Hepatocyte (in vitro differentiated cells): Measurements from ENCODE around the gene LHFPL3. TPM values are rescaled to one million over a fixed set of nuclear protein-coding genes. Genes with fewer than 3 reads are reported as not detected.

Source experiments
- DNase-seq: peaks from one replicate; pipeline ENCODE4 v3.0.0-alpha.2; 2016; ENCODE audit warnings: low spot score
- H2AFZ ChIP-seq: fragments of 200-600 bp; sonication (generic); 2 replicates; pipeline ENCODE4 v1.6.0; 2016; ENCODE audit warnings: antibody characterized with exemption, mild to moderate bottlenecking
- H3K27ac ChIP-seq: fragments of 200-600 bp; sonication (generic); 2 replicates; pipeline ENCODE4 v1.5.1; 2016; ENCODE audit warnings: mild to moderate bottlenecking
- H3K27me3 ChIP-seq: fragments of 200-600 bp; sonication (generic); 2 replicates; pipeline ENCODE4 v1.6.1; 2016
- H3K36me3 ChIP-seq: fragments of 200-600 bp; sonication (generic); replicated peaks from 2 replicates; pipeline ENCODE4 v1.5.1; 2016; ENCODE audit warnings: low read depth; ENCODE audit not compliant: insufficient read depth
- H3K4me1 ChIP-seq: fragments of 200-600 bp; sonication (generic); 2 replicates; pipeline ENCODE4 v1.5.1; 2016; ENCODE audit warnings: mild to moderate bottlenecking, moderate library complexity; ENCODE audit not compliant: insufficient read depth
- H3K4me2 ChIP-seq: fragments of 200-600 bp; sonication (generic); 2 replicates; pipeline ENCODE4 v1.6.0; 2016
- H3K4me3 ChIP-seq: fragments of 200-600 bp; sonication (generic); 2 replicates; pipeline ENCODE4 v1.5.1; 2016; ENCODE audit warnings: mild to moderate bottlenecking
- H3K79me2 ChIP-seq: fragments of 200-600 bp; sonication (generic); 2 replicates; pipeline ENCODE4 v1.6.0; 2017; ENCODE audit warnings: mild to moderate bottlenecking
- H3K9me2 ChIP-seq: fragments of 200-600 bp; sonication (generic); replicated peaks from 2 replicates; pipeline ENCODE4 v1.6.0; 2017; ENCODE audit warnings: mild to moderate bottlenecking; ENCODE audit not compliant: insufficient read depth
- H3K9me3 ChIP-seq: fragments of 200-600 bp; sonication (generic); 2 replicates; pipeline ENCODE4 v1.5.1; 2016; ENCODE audit warnings: low read depth, mild to moderate bottlenecking
- H4K20me1 ChIP-seq: fragments of 200-600 bp; sonication (generic); 2 replicates; pipeline ENCODE4 v1.6.0; 2016; ENCODE audit warnings: mild to moderate bottlenecking; ENCODE audit not compliant: insufficient read depth, poor library complexity, severe bottlenecking
- CTCF ChIP-seq: fragments of 200-600 bp; sonication (generic); IDR thresholded peaks from 2 replicates; pipeline ENCODE4 v1.5.1; 2016; ENCODE audit warnings: antibody characterized with exemption, mild to moderate bottlenecking; ENCODE audit not compliant: poor library complexity
- EZH2 ChIP-seq: fragments of 200-600 bp; sonication (generic); IDR thresholded peaks from 2 replicates; pipeline ENCODE4 v1.6.1; 2016; ENCODE audit warnings: antibody characterized with exemption, mild to moderate bottlenecking, borderline replicate concordance
- EZH2phosphoT487 ChIP-seq: fragments of 200-600 bp; sonication (generic); IDR thresholded peaks from one replicate; pipeline ENCODE4 v1.6.1; 2018; ENCODE audit warnings: antibody characterized with exemption, mild to moderate bottlenecking, low read depth, moderate library complexity; ENCODE audit not compliant: unreplicated experiment, severe bottlenecking
- WGBS: methylation state at CpG from one replicate; pipeline ENCODE4 v1.1.6; 2016; ENCODE audit warnings: low lambda C conversion rate; ENCODE audit errors: missing lambda C conversion rate; 5-methylcytosine and 5-hydroxymethylcytosine counted together
- polyA plus RNA-seq: library from polyadenylated mRNA; unstranded; fragments of >200 nt; fragmentation: Nextera tagmentation; extraction: Ambion mirVana; gene quantifications from 2 replicates; pipeline ENCODE4 v1.2.1, GENCODE V29; 2016
- total RNA-seq: library from RNA; depleted of rRNA; stranded (reverse); fragments of >200 nt; gene quantifications from 2 replicates; pipeline ENCODE4 v1.2.3, GENCODE V29; 2014

LHFPL3 gene
- total and polyA plus RNA-seq, 2 experiments from 2014 or later, result not detected

DNA sequence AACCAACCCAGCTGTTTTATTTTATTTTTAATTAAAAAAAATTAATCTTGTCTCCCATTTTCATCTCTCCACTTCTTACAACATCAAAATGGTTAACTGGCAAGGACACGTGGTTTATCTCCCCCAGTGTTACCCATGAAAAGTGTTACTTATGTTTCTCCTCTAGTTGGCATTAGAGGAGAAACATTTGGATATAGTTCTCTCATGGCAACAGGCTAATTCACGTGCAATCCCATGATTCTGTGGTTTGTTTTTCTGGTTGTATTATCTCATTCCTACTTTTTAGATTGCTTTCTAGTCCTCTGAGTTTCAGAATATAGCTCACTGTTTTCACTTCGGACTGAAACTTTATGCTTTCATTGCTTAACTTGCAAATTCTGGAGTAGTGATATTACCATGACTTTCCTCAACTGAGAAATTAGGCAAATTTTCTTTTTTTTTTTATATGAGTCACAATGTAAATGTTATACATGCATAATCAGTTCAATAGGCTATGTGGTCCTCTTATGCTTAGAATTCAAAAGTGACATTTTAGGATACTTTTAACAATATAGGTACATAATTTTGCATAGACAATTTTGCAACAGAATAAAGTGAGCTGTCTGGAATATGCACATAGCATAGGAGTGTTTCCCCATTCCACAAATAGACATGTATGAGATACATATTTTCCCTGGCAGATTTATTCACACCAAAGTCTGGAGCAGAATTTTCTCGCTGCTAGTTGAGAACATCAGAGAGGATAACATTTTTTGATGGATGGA, 43.0 kb downstream of the LHFPL3 start:
- Histone ChIP-seq H4K20me1 (no peaks in the 10 kb centered on the region), H3K27ac (no peak overlapping the region), H3K79me2 (no peaks in the 10 kb centered on the region), H2AFZ (no peak overlapping the region), H3K27me3 (no peaks in the 10 kb centered on the region), H3K4me3 (no peak overlapping the region), H3K9me3 (no peaks in the 10 kb centered on the region), H3K4me1 (no peaks in the 10 kb centered on the region), H3K9me2 (no peaks in the 10 kb centered on the region), H3K4me2 (no peak overlapping the region), H3K36me3 (no peaks in the 10 kb centered on the region)
- WGBS, result 64% methylated on average over 4 of the region's 4 CpGs
- TF ChIP-seq EZH2, result no peak
- no peak for TF ChIP-seq EZH2phosphoT487
- TF ChIP-seq CTCF, result no peak
- DNase-seq, result no peak

DNA sequence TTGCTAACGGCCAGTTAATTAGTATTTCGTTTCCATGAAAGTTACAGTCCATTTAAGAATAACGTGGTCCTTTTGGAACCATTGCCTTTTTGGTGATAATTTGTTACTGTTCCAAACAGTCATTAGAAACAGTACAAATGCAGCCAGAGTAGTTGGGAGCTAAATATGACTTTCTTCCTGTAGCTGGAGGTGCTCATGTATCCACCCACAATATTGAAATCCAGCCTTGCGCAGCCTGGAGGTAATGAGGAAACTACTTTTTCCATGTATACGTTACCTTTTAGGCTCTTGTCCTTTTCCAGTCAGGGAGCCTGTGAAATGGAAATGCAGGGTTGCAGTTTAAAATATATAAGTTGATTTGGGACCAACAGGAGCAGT, 43.6 kb downstream of the LHFPL3 start:
- H3K9me3 ChIP-seq, result no peaks in the 10 kb centered on the region
- WGBS, result 76% methylated on average over 5 of the region's 5 CpGs
- no peaks in the 10 kb centered on the region for H3K4me1 ChIP-seq

GRCh38 chr7:104382616-104383015, 54.2 kb downstream of the LHFPL3 start:
- no peak overlapping the region for H3K4me3 ChIP-seq
- no peak overlapping the region for H3K4me2 ChIP-seq
- no peak overlapping the region for H3K27ac ChIP-seq
- no peak overlapping the region for H2AFZ ChIP-seq
- H3K4me1 ChIP-seq, result no peaks in the 10 kb centered on the region
- H3K79me2 ChIP-seq, result no peaks in the 10 kb centered on the region
- DNase-seq, result no peak
- no peaks in the 10 kb centered on the region for H4K20me1 ChIP-seq
- 93% methylated on average over 4 of the region's 4 CpGs for WGBS
- TF ChIP-seq CTCF (no peak), EZH2phosphoT487 (no peak), EZH2 (no peak)
- no peaks in the 10 kb centered on the region for H3K27me3 ChIP-seq
- H3K36me3 ChIP-seq, result no peaks in the 10 kb centered on the region
- H3K9me3 ChIP-seq, result no peaks in the 10 kb centered on the region
- H3K9me2 ChIP-seq, result no peaks in the 10 kb centered on the region

More for the DNA sequence above, 43.6 kb downstream of the LHFPL3 start:
- TF ChIP-seq EZH2 (no peak), EZH2phosphoT487 (no peak), CTCF (no peak)
- no peaks in the 10 kb centered on the region for H4K20me1 ChIP-seq
- H3K27me3 ChIP-seq, result no peaks in the 10 kb centered on the region
- H3K4me2 ChIP-seq, result no peak overlapping the region
- no peak overlapping the region for H2AFZ ChIP-seq
- no peak overlapping the region for H3K4me3 ChIP-seq
- H3K27ac ChIP-seq, result no peak overlapping the region
- no peaks in the 10 kb centered on the region for H3K36me3 ChIP-seq
- no peak for DNase-seq
- no peaks in the 10 kb centered on the region for H3K9me2 ChIP-seq
- H3K79me2 ChIP-seq, result no peaks in the 10 kb centered on the region
